ENCODE data around the gene VSTM2L. TPM values are rescaled to one million over a fixed set of nuclear protein-coding genes. Genes with fewer than 3 reads are reported as not detected.
A peak's percentile ranks its signal among the peaks of the same experiment; 100 is the strongest.

VSTM2L gene
- total RNA-seq, 3 donors from 2014 or later, result 0.81 to 2.6 (median 2.6) TPM

- no peak for TF ChIP-seq CTCF (IDR thresholded peaks at IDR 0.05)
- no peaks in the 10 kb centered on the region for H3K4me1 ChIP-seq (ENCODE audit: low read depth)
- no peak for ATAC-seq
- intact Hi-C loops (cut with DNase I, micrococcal nuclease), result no loop called here
- H3K4me3 ChIP-seq, result no peak overlapping the region
- H3K9me3 ChIP-seq, result no peaks in the 10 kb centered on the region
- no peak for DNase-seq
- no peaks in the 10 kb centered on the region for H3K36me3 ChIP-seq (ENCODE audit: low read depth)
Measured at GRCh38 chr20:37899105-37900045, 3.6 kb upstream of the VSTM2L start.

- no peak for ATAC-seq
- H3K4me3 ChIP-seq, result no peak overlapping the region
- H3K9me3 ChIP-seq, result no peaks in the 10 kb centered on the region
- intact Hi-C loops (cut with DNase I, micrococcal nuclease), result no loop called here
- H3K36me3 ChIP-seq (ENCODE audit: low read depth), result no peaks in the 10 kb centered on the region
- H3K4me1 ChIP-seq (ENCODE audit: low read depth), result no peaks in the 10 kb centered on the region
- no peak for DNase-seq
- TF ChIP-seq CTCF (IDR thresholded peaks at IDR 0.05), result no peak
Measured at GRCh38 chr20:37901240-37901639, 1.7 kb upstream of the VSTM2L start.

- Histone ChIP-seq H3K36me3 (ENCODE audit: low read depth) (no peaks in the 10 kb centered on the region), H3K9me3 (no peaks in the 10 kb centered on the region), H3K4me3 (no peak overlapping the region), H3K4me1 (ENCODE audit: low read depth) (no peaks in the 10 kb centered on the region)
- ATAC-seq (peak; percentile 73), DNase-seq (peak in 1 of 3 donors; percentile 66)
- no peak for TF ChIP-seq CTCF (IDR thresholded peaks at IDR 0.05)
- intact Hi-C loops (cut with DNase I, micrococcal nuclease), result no loop called here
Measured at GRCh38 chr20:37901654-37902503, 1.0 kb upstream of the VSTM2L start.

GRCh38 chr20:37903317-37904007 lies 535 bp downstream of the VSTM2L start:
- H3K4me3 ChIP-seq, result no peak overlapping the region
- intact Hi-C loops (cut with DNase I, micrococcal nuclease), result no loop called here
- H3K36me3 ChIP-seq (ENCODE audit: low read depth), result no peaks in the 10 kb centered on the region
- H3K4me1 ChIP-seq (ENCODE audit: low read depth), result no peaks in the 10 kb centered on the region
- no peak for TF ChIP-seq CTCF (IDR thresholded peaks at IDR 0.05)
- no peaks in the 10 kb centered on the region for H3K9me3 ChIP-seq
- no peak for ATAC-seq
- no peak for DNase-seq

- H3K9me3 ChIP-seq, result no peaks in the 10 kb centered on the region
- no peak overlapping the region for H3K4me3 ChIP-seq
- no peaks in the 10 kb centered on the region for H3K4me1 ChIP-seq (ENCODE audit: low read depth)
- no peak for DNase-seq
- intact Hi-C loops (cut with DNase I, micrococcal nuclease), result no loop called here
- TF ChIP-seq CTCF (IDR thresholded peaks at IDR 0.05), result no peak
- ATAC-seq, result no peak
- H3K36me3 ChIP-seq (ENCODE audit: low read depth), result no peaks in the 10 kb centered on the region
Measured at GRCh38 chr20:37904008-37904642, 1.2 kb downstream of the VSTM2L start.

All from mucosa of descending colon (tissue), 3 donors.